IMR-90 (cell line): Measurements from ENCODE around the gene APBB1IP. TPM values are rescaled to one million over a fixed set of nuclear protein-coding genes. Genes with fewer than 3 reads are reported as not detected.

ENCODE experiments used
- ATAC-seq: fragments of 200-7000 bp; cut with Tn5 transposase; 2 replicates; pipeline ENCODE4 v1.9.1; 2020; ENCODE audit warnings: low read depth, mild to moderate bottlenecking, moderate library complexity
- BruUV-seq: library from RNA; stranded (reverse); fragments of 400-500 nt; replicated peaks from 2 replicates; lab custom pipeline; 2021; lab: Mats Ljungman, UMichigan
- CTCF ChIA-PET: fragments of 300-600 bp; formaldehyde crosslinking; extraction: SDS; loops from one replicate; lab custom pipeline; 2021; ENCODE audit warnings: antibody characterized with exemption; lab: Yijun Ruan, JAX
- POLR2A ChIA-PET: fragments of 300-600 bp; sonication (Branson Sonifier 250); formaldehyde crosslinking; loops from one replicate; lab custom pipeline; 2022; ENCODE audit warnings: antibody characterized with exemption; ENCODE audit not compliant: unreplicated experiment; lab: Charles Lee
- DNase-seq: peaks from one replicate; pipeline ENCODE4 v3.0.0; 2013
- H2AFZ ChIP-seq: replicated peaks from 2 replicates; pipeline ENCODE3; 2013; ENCODE audit warnings: low read length, mild to moderate bottlenecking; ENCODE audit not compliant: poor library complexity
- H2AK5ac ChIP-seq: 2 replicates; pipeline ENCODE4 v1.6.1; 2013; ENCODE audit warnings: low read depth, low read length, inconsistent platforms
- H2AK9ac ChIP-seq: replicated peaks from 2 replicates; pipeline ENCODE3; 2013; ENCODE audit warnings: mild to moderate bottlenecking, low read depth, low read length, moderate library complexity; ENCODE audit not compliant: poor library complexity
- H2BK120ac ChIP-seq: 2 replicates; pipeline ENCODE4 v1.6.1; 2013; ENCODE audit warnings: low read depth, low read length, inconsistent platforms
- H2BK15ac ChIP-seq: 3 replicates; pipeline ENCODE4 v1.6.1; 2013; ENCODE audit warnings: low read depth, low read length, inconsistent platforms
- H2BK20ac ChIP-seq: 2 replicates; pipeline ENCODE4 v1.6.1; 2013; ENCODE audit warnings: low read depth, mild to moderate bottlenecking, inconsistent platforms, low read length, moderate library complexity
- H2BK5ac ChIP-seq: 2 replicates; pipeline ENCODE4 v1.6.1; 2013; ENCODE audit warnings: mild to moderate bottlenecking, low read depth, low read length, inconsistent platforms; ENCODE audit not compliant: poor library complexity, severe bottlenecking
- H3K14ac ChIP-seq: replicated peaks from 2 replicates; pipeline ENCODE4 v1.6.1; 2013; ENCODE audit warnings: low read depth, low read length, inconsistent platforms
- H3K18ac ChIP-seq: 2 replicates; pipeline ENCODE4 v1.6.1; 2013; ENCODE audit warnings: low read depth, low read length, control low read depth
- H3K23ac ChIP-seq: 2 replicates; pipeline ENCODE4 v1.6.1; 2013; ENCODE audit warnings: low read depth, low read length, inconsistent platforms
- H3K27ac ChIP-seq: 2 replicates; pipeline ENCODE4 v1.5.1; 2013; ENCODE audit warnings: mild to moderate bottlenecking, control low read depth, low read length; ENCODE audit not compliant: insufficient read depth
- H3K27me3 ChIP-seq: 2 replicates; pipeline ENCODE4 v1.6.1; 2013; ENCODE audit warnings: low read length; ENCODE audit not compliant: control insufficient read depth, insufficient read depth
- H3K36me3 ChIP-seq: 2 replicates; pipeline ENCODE4 v1.6.1; 2013; ENCODE audit warnings: low read length, mixed read lengths; ENCODE audit not compliant: control insufficient read depth, insufficient read depth
- H3K4ac ChIP-seq: 2 replicates; pipeline ENCODE4 v1.6.1; 2013; ENCODE audit warnings: low read depth, low read length, inconsistent platforms
- H3K4me1 ChIP-seq: 2 replicates; pipeline ENCODE4 v1.6.1; 2013; ENCODE audit warnings: low read length, mixed read lengths; ENCODE audit not compliant: control insufficient read depth, insufficient read depth
- H3K4me2 ChIP-seq: 2 replicates; pipeline ENCODE4 v1.6.1; 2013; ENCODE audit warnings: low read depth, mild to moderate bottlenecking, control low read depth, low read length, moderate library complexity
- H3K4me3 ChIP-seq: 2 replicates; pipeline ENCODE4 v1.5.1; 2013; ENCODE audit warnings: low read depth, mild to moderate bottlenecking, control low read depth, low read length, moderate library complexity; ENCODE audit not compliant: insufficient read depth
- H3K56ac ChIP-seq: 2 replicates; pipeline ENCODE4 v1.6.1; 2013; ENCODE audit warnings: low read length, inconsistent platforms; ENCODE audit not compliant: insufficient read depth; ENCODE audit errors: extremely low read depth
- H3K79me1 ChIP-seq, 2 experiments: 2 replicates each; pipeline ENCODE4 v1.6.1; 2013; ENCODE audit warnings: low read length in 2 of 2, inconsistent platforms in 1 of 2, low read depth in 1 of 2
- H3K9ac ChIP-seq: 2 replicates; pipeline ENCODE4 v1.6.1; 2013; ENCODE audit warnings: low read depth, low read length, control low read depth
- H3K9me1 ChIP-seq: 2 replicates; pipeline ENCODE4 v1.6.1; 2013; ENCODE audit warnings: low read length, inconsistent platforms; ENCODE audit not compliant: insufficient read depth
- H3K9me3 ChIP-seq: 2 replicates; pipeline ENCODE4 v1.6.1; 2013; ENCODE audit warnings: low read length; ENCODE audit not compliant: control insufficient read depth, insufficient read depth
- H4K20me1 ChIP-seq: 2 replicates; pipeline ENCODE4 v1.6.1; 2013; ENCODE audit warnings: low read length, inconsistent platforms; ENCODE audit not compliant: insufficient read depth
- H4K5ac ChIP-seq: 2 replicates; pipeline ENCODE4 v1.6.1; 2013; ENCODE audit warnings: mild to moderate bottlenecking, low read depth, low read length, control low read depth
- H4K8ac ChIP-seq, 2 experiments: 2 replicates each; pipeline ENCODE4 v1.6.1; 2013; ENCODE audit warnings: low read depth in 2 of 2, low read length in 2 of 2, control low read depth in 1 of 2, inconsistent platforms in 1 of 2
- H4K91ac ChIP-seq: 2 replicates; pipeline ENCODE4 v1.6.1; 2013; ENCODE audit warnings: low read depth, low read length, inconsistent platforms; ENCODE audit not compliant: insufficient read depth
- BHLHE40 ChIP-seq: fragments of 150-350 bp; IDR thresholded peaks from 2 replicates; pipeline ENCODE4 v1.6.1; 2016; ENCODE audit warnings: mild to moderate bottlenecking, low read depth, low read length
- CEBPB ChIP-seq: IDR thresholded peaks from 2 replicates; pipeline ENCODE4 v1.6.1; 2012; ENCODE audit warnings: low read depth, low read length, improper control_type of control experiment
- CHD1 ChIP-seq: IDR thresholded peaks from 2 replicates; pipeline ENCODE4 v1.6.1; 2012; ENCODE audit warnings: low read depth, low read length, improper control_type of control experiment
- ELK1 ChIP-seq: fragments of 150-350 bp; IDR thresholded peaks from 2 replicates; pipeline ENCODE4 v1.6.1; 2016; ENCODE audit warnings: low read depth, mild to moderate bottlenecking, low read length, moderate library complexity, borderline replicate concordance
- FOS ChIP-seq: fragments of 150-350 bp; IDR thresholded peaks from 2 replicates; pipeline ENCODE4 v1.6.1; 2016; ENCODE audit warnings: low read depth, low read length
- MAFK ChIP-seq: IDR thresholded peaks from 2 replicates; pipeline ENCODE4 v1.6.1; 2012; ENCODE audit warnings: low read depth, low read length, improper control_type of control experiment
- MAZ ChIP-seq: IDR thresholded peaks from 2 replicates; pipeline ENCODE4 v1.6.1; 2012; ENCODE audit warnings: low read depth, mild to moderate bottlenecking, low read length, improper control_type of control experiment, moderate library complexity, borderline replicate concordance
- MXI1 ChIP-seq: IDR thresholded peaks from 2 replicates; pipeline ENCODE4 v1.6.1; 2012; ENCODE audit warnings: low read depth, mild to moderate bottlenecking, low read length, moderate library complexity, borderline replicate concordance
- NFE2L2 ChIP-seq: fragments of 150-350 bp; IDR thresholded peaks from 2 replicates; pipeline ENCODE4 v1.6.1; 2016; ENCODE audit warnings: low read depth, mild to moderate bottlenecking, low read length
- POLR2A ChIP-seq: IDR thresholded peaks from 2 replicates; pipeline ENCODE4 v1.6.1; 2012; ENCODE audit warnings: mild to moderate bottlenecking, low read depth, low read length
- RAD21 ChIP-seq: IDR thresholded peaks from 2 replicates; pipeline ENCODE4 v1.6.1; 2012; ENCODE audit warnings: low read length, improper control_type of control experiment
- RCOR1 ChIP-seq: IDR thresholded peaks from 2 replicates; pipeline ENCODE4 v1.6.1; 2012; ENCODE audit warnings: mild to moderate bottlenecking, low read length, improper control_type of control experiment; ENCODE audit not compliant: insufficient replicate concordance
- USF2 ChIP-seq: fragments of 150-350 bp; IDR thresholded peaks from 2 replicates; pipeline ENCODE4 v1.6.1; 2017; ENCODE audit warnings: mild to moderate bottlenecking, antibody characterized with exemption, low read length, low read depth
- WGBS, 2 experiments: methylation state at CpG; one replicate each; pipeline versions ENCODE4 v1.1.5 to v1.1.7; 2013; ENCODE audit warnings: missing lambda C conversion rate in 2 of 2; ENCODE audit not compliant: insufficient read length in 1 of 2; ENCODE audit errors: extremely low coverage in 2 of 2; 5-methylcytosine and 5-hydroxymethylcytosine counted together
- dilution Hi-C: fragments of 300-500 bp; cut with HindIII; formaldehyde crosslinking; loops from one replicate; pipeline ENCODE4 v1.14.3; 2018; ENCODE audit warnings: low sequenced_read_pairs; ENCODE audit not compliant: unreplicated experiment
- in situ Hi-C: fragments of 300-500 bp; cut with MboI; formaldehyde crosslinking; loops from 3 replicates; pipeline ENCODE4 v1.14.3; 2019; ENCODE audit warnings: low sequenced_read_pairs, inconsistent platforms, mixed read lengths
- intact Hi-C: fragments of 100-400 bp; cut with micrococcal nuclease; formaldehyde crosslinking; loops from 2 replicates; pipeline ENCODE4 v1.10.0; 2022
- polyA plus RNA-seq, 3 experiments: library from polyadenylated mRNA; depleted of rRNA; stranded (reverse); fragments of >200 nt; gene quantifications; 2 replicates each; pipeline ENCODE4 v1.2.3, GENCODE V29; 2012; ENCODE audit warnings: low replicate concordance in 1 of 3
- total RNA-seq: library from RNA; depleted of rRNA; stranded (reverse); fragments of >200 nt; gene quantifications from 2 replicates; pipeline ENCODE4 v1.2.3, GENCODE V29; 2012
- TF ChIP-seq, protein P1 (sequence below): conservative IDR thresholded peaks from 2 replicates; pipeline ENCODE4 v1.5.1; 2012; ENCODE audit warnings: mild to moderate bottlenecking, low read depth, low read length, improper control_type of control experiment

APBB1IP gene
- total and polyA plus RNA-seq, 2 of the 4 experiments (the other 2 are of a cell fraction), result not detected

- Histone ChIP-seq H3K9ac (no peak overlapping the region), H2AK5ac (no peak overlapping the region), H2BK20ac (no peak overlapping the region), H4K20me1 (no peaks in the 10 kb centered on the region), H2AK9ac (no peak overlapping the region), H2AFZ (no peak overlapping the region), H3K56ac (no peak overlapping the region), H3K4ac (no peak overlapping the region), H3K27ac (no peak overlapping the region), H3K18ac (no peak overlapping the region), H3K79me1 (no peaks in the 10 kb centered on the region), H4K91ac (no peak overlapping the region), H3K4me2 (no peak overlapping the region), H3K23ac (no peak overlapping the region), H3K27me3 (no peaks in the 10 kb centered on the region), H3K4me1 (no peaks in the 10 kb centered on the region), H4K8ac (no peak overlapping the region), H3K9me1 (no peaks in the 10 kb centered on the region), H2BK15ac (no peak overlapping the region), H3K4me3 (no peak overlapping the region), H3K36me3 (no peaks in the 10 kb centered on the region), H3K14ac (no peak overlapping the region), H3K9me3 (peaks cover 11% of the 10 kb centered on the region), H4K5ac (no peak overlapping the region), H2BK120ac (no peak overlapping the region), H2BK5ac (no peak overlapping the region)
- intact Hi-C loops (no loop called here), dilution Hi-C loops (no loop called here), in situ Hi-C loops (no loop called here)
- 40% methylated on average over 1 of the region's 2 CpGs; no CpG with 5 or more reads in 1 of the 2 experiments for WGBS, 2 experiments
- ChIA-PET CTCF (no interaction called here), POLR2A (no interaction called here)
- TF ChIP-seq POLR2A, result no peak
- TF ChIP-seq MXI1, result no peak
- TF ChIP-seq FOS, result no peak
- TF ChIP-seq CEBPB, result no peak
- TF ChIP-seq, protein P1, sequence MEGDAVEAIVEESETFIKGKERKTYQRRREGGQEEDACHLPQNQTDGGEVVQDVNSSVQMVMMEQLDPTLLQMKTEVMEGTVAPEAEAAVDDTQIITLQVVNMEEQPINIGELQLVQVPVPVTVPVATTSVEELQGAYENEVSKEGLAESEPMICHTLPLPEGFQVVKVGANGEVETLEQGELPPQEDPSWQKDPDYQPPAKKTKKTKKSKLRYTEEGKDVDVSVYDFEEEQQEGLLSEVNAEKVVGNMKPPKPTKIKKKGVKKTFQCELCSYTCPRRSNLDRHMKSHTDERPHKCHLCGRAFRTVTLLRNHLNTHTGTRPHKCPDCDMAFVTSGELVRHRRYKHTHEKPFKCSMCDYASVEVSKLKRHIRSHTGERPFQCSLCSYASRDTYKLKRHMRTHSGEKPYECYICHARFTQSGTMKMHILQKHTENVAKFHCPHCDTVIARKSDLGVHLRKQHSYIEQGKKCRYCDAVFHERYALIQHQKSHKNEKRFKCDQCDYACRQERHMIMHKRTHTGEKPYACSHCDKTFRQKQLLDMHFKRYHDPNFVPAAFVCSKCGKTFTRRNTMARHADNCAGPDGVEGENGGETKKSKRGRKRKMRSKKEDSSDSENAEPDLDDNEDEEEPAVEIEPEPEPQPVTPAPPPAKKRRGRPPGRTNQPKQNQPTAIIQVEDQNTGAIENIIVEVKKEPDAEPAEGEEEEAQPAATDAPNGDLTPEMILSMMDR, result no peak
- no peak for TF ChIP-seq NFE2L2
- TF ChIP-seq CHD1, result no peak
- no peak for TF ChIP-seq RCOR1
- TF ChIP-seq MAFK, result no peak
- TF ChIP-seq BHLHE40, result no peak
- no peak for TF ChIP-seq MAZ
- TF ChIP-seq USF2, result no peak
- TF ChIP-seq RAD21, result no peak
- TF ChIP-seq ELK1, result no peak
- ATAC-seq (no peak), DNase-seq (no peak)
- BruUV-seq, result no TSS peak
These were observed 16.8 kb downstream of the APBB1IP start for GRCh38 chr10:26454891-26455290.
